NK-92 (cell line): ENCODE data around the gene MT1G.
"Not testable (repeated sequence)": the region's sequence is repeated elsewhere in the genome, so short reads cannot be mapped to it uniquely, and the experiment has no call there.

Source experiments
- DNase-seq: peaks from one replicate; lab custom pipeline; 2025; ENCODE audit not compliant: unreplicated experiment; lab: John Stamatoyannopoulos, UW

Gene MT1G

DNA sequence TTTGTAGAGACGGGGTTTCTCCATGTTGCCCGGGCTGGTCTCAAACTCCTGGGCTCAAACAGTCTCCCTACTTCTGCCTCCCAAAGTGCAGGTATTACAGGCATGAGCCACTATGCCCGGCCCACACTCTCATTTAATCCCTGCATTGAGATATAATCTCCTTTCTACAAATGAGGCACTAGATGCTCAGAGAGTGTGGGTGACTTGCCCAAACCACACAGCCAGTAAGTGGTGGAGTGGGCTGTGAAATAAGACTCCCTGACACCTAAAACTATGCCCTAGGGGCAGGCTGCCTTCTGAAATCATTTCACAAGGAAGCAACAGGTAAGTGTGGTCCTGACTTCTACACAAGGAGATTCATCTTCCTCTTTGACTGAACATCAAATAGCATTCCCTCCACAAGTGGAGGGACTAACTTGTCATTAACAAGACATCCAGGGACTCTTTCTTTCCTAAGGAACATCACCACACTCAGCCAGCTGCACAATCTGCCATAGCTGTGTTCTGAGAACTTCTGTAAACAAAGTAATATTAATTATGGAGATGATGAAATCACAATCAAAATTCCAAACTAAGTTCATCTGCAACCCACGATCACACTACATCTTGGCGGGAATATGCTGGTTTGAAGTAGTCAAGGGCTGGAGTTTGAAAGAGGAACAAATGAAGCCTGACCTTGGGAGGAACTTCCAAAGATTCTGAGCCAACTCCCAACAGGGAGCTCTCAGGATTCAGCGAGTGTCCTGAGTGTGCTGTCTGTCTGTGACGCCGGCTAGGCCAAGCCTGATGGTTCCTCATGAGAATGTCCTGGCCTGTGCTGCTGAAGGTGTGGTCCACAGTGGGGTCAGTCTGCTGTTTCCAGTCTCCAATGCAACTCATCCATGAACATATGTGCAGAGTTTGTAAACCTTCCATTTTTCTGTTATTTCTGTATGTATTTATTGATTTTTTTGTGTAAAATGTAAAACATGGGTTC is 2.3 kb downstream of the MT1G start:
- not testable (repeated sequence) for DNase-seq

DNA sequence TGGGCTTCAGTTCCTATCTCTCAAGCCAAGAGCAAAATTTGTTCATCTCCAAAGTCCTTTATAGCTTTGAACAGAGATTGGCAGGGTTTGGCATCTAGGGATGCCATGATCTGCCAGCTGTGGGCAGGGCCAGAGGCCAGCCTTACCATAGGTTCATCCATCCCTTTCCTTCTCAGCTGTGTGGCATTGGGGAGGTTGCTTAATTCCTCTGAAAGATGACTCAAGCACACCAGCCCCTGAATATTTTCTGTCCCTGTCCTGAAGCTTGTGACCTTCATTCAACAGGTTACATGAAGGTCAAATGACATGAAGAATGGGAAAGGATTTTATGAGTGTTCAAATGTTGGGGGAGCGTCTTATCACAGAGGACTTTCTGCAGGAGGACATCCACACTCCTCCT is 3.4 kb downstream of the MT1G start:
- DNase-seq = no peak

DNA sequence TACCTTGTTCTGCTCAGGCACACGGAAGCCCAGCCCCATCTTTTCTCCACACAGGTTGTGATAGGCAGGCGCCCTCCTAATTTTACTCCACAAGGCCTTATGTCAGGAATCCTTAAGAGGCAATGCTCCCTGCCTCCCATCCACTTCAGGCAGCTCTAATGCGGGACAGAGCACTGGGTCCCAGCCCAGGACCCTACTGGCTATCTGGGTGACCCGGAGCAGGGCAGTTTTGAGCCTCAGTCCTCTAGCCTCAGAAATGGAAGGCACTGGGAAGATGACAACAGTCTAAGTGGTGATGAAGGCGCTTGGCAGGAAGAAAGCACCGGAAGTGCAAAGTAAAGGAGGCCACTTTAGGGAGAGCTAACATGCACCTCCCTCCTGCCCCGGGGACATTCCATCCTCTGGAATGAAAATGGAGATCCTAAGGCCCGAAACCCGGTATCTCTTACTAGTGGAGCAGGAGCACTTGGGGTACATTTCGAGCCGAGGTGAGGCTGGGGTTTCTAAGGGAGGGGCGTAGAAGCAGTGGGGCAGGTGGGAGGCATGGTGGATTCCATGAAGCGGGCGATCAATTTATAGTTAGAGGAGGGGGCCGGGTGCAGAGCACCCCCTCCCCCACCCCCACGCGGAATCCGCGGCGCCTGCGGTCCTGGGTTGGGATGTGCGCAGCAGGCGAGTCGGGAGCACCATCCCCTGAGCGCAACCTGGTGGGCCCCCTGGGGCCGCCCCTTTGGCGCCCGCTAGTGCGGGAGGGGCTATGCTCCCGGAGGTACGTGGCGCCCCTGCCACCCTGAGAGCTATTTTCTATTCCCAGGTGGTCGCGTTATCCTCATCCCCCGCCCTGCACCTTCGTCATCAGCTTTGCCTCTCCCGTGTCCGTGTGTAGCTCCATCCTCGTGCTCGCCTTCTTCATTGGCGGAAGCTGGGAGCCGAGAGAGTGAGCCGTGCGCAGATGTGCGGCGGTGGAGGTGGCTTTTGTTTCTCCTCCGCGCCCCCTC is 5.2 kb downstream of the MT1G start:
- DNase-seq = no peak

DNA sequence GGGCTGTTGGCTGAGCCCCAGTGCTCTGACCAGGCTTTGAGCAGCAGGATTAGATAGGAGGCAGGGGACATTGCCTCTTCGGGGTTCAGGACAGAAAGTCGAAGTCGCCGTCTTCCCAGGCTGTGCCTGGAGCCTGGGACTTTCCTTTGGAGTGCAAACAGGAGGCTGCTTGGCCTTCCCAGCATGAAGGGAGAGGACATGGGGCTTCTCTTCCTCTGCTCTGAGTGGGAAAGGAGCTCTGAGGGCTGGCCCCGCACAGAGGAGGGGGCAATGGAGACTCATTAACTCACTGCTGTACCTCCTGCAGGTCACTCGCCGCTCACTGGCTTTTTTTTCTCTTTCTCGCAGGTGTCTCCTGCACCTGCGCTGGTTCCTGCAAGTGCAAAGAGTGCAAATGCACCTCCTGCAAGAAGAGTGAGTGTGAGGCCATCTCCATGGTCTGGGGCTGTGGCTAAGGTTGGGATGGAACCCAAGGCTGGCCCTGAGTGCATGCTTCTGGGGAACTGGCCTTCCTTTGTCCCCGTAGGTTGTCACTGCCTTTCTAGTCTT is 9.5 kb downstream of the MT1G start:
- no peak for DNase-seq

DNA sequence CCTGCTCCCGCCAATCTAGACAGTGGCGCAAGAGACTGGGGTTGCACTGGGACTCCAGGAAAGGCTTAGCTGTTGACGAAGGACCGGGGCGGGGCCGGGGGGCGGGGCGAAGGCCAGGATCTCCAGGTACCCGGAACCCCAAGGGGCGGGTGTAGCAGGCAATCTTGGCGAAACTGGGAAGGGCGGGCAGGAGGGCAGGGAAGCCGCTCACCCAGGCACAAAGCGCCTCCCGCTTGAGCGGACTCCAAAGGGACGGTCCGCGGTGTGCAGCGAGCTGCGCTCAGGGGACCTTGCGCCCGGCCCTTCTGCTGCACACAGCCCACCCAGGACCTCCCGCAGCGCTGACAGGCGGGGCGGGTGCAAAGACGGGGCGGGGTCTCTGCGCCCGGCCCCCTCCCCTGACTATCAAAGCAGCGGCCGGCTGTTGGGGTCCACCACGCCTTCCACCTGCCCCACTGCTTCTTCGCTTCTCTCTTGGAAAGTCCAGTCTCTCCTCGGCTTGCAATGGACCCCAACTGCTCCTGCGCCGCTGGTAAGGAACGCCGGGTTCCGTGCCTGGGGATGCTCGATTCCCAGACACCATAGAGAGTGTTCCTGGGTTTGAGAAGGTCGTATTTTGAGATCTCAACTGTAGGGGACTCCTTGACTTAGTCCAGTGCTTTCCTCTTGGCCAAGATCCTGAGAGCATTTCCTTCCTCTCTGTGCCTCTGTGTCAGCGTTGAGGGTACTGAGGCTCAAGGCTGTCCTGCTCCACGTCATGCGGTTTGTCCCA is 10.1 kb downstream of the MT1G start, which contains the start of gene MT1F:
Gene MT1F, plus strand, starts transcription at position 405 of the 772 bp plus-strand sequence. Its CDS starts 100 bp downstream, at position 505.
- no peak for DNase-seq

DNA sequence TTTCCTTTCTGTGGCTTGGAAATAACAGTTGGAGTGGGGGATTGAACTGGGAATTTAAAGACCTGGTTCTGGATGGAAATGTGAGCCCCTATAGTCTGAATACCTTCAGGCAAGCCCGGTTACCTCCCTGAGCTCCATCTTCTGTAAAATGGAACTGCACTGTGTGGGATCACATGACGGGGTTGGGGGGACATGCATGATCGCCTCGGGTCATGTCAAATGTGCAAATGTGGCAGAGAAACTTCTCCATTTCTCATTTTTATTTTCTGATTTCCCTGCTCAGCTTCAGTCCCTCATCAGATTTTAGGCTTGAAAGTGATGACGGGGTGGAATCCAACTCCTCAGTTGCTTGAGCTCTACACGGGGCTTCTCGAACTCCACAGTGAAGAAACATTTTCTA is 14.6 kb downstream of the MT1G start:
- no peak for DNase-seq

DNA sequence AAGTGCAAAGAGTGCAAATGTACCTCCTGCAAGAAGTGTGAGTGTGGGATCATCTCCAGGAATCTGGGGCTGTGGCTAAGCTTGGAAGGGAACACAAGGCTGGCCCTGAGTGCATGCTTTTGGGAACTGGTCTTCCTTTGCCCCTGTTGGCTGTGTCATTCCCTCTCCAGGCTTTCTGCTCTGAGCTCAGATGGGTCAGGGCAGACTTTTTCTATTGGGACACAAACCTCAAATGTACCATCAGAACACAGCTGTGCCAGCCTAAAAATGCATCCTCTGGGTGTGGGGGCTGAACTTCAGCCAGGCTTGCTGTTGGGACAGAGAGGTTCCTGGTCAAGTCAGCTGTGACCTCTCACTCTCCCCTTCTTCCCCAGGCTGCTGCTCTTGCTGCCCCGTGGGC is 15.3 kb downstream of the MT1G start:
- no peak for DNase-seq

DNA sequence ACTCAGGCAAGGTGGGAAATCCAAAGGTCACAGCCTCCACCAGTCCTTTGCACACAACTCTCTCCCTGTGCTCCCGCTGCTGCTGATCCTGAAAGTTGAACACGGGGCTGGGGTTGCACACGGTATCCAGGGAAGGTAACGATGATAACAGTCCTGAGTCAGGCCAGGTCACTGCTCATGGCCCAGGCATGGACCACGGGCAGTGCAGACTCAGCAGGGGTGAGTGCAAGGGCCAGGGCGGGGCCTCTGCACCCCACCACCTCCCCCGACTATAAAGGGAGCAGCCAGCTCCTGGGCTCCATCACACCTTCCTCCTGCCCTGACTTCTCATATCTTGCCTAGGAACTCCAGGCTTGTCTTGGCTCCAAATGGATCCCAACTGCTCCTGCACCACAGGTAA is 16.3 kb downstream of the MT1G start, which contains the start of gene MT1B:
Gene MT1B, plus strand, starts transcription at position 301 of the 400 bp plus-strand sequence. Its CDS starts 68 bp downstream, at position 369.
- no peak for DNase-seq

DNA sequence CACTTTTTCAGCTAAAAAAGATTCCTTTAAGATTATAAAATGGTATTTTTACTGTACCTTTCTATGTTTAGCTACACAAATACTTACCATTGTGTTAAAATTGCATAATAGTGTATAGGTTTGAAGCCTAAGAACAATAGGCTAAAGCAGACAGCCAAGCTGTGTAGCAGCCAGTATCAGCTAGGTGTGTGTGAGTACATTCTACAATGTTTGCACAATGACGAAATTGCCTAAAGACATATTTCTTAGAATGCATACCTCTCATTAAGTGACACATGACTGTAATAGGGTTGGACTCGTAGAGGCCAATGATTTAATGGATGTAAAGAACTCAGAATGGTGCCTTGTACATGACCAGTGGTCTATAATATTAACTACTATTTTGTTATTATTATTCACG is 18.0 kb downstream of the MT1G start:
- no peak for DNase-seq

DNA sequence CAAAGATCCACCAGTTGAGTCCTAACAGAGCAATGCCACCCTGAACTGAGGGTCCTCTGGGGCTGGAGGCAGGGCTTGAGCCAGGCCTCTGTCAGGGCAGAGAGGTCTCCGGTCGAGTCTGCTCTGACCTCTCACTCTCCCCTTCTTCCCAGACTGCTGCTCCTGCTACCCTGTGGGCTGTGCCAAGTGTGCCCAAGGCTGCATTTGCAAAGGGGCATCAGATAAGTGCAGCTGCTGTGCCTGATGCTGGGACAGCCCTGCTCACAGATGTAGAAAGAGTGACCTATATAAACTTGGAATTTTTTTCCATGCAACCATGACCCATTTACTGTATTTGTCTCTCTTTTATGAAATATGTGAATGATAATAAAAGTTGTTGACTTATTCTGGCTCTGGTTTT is 18.6 kb downstream of the MT1G start:
- no peak for DNase-seq

DNA sequence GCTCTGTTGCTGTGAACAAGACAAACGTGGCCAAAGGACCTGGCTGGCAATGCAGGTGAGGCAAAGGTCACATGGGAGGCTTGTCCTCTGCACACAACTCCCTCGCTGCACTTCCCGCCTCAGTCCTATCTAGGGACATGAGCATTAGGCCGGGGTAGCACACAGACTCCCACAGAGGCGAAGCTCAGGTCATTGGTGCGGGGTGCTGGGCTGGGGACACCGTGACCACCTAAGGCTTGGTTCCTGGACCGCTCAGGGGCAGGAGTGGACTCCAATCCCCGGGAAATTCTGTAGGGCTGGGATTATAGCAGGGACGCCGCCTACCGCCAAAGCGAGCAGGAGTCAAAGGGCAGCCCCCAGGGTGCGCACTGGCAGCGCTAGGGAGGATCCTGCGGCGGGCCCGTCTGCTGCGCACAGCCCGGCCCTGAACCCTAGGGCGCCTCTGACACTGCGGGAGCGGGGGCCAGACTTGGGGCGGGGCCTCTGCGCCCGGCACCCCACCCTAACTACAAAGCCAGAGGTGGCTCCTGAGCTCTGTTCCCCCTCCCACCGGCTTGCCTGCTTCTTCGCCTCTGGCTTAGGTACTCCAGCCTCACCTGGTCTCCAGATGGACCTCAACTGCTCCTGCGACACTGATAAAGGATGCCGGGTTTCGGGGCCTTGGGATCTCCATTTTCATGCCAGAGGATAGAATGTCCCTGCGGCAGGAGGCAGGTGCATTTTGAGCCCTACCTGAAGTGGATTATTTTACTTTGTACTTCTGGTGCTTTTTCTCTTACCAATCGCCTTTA is 20.0 kb downstream of the MT1G start:
- no peak for DNase-seq

DNA sequence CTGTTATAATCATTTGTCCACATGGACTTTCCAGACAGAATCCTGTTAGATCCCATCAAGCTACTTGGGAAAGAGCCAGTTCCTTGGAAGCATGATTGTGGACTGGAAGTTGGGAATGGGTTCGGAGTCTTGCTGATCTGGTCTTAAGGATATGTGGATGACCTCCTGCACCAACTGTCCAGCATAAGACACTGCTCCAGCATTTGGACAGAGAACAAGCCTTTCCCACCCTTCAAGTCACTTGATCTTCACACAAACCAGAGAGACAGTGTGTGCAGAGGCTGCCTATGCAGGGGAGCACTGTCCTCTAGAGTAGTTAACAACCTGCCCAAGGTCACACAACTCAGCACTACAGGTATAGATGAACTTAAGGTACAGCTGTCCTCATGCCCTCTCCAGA is 22.0 kb downstream of the MT1G start:
- no peak for DNase-seq

DNA sequence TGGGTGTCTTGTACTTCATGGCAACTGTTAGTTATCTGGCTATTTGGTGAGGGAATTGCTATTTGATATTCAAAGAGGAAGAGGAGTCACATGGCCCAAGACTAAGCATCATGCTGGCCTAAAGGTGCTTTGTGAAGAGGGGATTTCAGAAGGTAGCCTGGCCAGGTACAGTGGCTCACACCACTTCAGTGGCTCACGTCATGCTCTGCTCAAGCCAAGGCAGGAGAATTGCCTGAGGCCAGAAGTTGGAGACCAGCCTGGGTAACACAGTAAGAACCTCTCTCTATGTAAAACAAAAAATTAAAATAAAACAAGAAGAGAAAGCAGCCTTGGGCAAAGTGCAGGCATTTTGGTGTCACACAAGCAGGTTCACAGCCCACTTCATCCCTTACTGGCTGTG is 22.6 kb downstream of the MT1G start:
- no peak for DNase-seq

DNA sequence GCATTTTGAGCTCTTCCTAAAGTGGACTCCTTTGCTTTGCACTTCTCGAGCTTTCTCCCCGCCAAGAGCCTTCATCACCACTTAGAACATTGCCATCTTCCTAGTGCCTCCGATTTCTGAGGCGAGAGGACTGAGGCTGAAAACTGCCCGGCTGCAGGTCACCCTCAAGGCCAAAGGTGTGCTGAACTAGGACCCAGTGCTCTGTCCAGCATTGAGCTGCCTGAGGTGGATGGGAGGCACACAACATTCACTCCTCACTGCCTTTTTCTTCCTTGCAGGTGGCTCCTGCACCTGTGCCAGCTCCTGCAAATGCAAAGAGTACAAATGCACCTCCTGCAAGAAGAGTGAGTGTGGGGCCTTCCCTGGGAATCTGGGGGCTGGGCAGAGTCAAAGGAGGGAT is 24.0 kb downstream of the MT1G start:
- no peak for DNase-seq

DNA sequence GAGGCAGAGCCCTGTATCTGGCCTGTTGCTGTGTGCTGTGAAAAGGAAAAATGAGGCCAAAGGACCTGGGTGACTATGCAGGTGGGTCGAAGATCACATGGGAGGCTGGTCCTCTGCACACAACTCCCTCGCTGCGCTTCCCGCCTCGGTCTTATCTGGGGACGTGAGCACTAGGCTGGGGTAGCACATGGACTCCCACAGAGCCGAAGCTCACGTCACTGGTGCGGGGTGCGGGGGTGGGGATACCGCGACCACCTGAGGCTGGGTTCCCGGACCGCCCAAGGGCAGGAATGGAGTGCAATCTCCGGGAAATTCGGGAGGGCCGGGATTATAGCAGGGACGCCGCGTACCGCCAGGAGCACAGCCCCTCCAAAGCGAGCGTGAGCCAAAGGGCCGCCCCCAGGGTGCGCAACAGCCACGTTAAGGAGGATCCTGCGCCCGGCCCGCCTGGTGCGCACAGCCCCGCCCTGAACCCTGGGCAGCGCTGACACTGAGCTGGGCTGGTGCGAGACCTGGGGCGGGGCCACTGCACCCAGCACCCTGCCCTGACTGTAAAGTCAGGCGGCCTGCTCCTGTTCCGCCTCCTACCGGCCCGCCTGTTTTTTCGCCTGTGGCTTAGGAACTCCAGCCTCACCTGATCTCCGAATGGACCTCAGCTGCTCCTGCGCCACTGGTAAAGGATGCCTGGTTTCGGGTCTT is 24.6 kb downstream of the MT1G start:
- no peak for DNase-seq

DNA sequence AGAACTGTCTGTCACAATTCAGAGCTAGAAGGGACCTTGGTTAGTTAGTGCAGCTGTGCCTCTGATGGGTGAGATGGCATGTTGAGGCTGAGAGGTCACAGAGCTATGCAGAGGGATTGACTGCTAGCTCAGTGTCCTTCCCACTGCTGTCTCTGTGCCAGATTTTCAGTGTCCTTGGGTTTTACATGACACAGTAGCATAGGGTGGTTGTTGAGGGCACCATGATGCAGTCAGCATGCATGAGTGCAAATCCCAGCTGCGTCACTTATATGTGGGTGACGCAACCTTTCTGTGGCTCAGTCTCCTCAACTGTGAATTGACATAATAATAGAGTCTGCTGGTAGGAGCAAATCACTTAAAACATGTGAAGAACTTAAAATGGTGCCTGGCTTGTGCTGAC is 26.7 kb downstream of the MT1G start:
- DNase-seq = no peak

DNA sequence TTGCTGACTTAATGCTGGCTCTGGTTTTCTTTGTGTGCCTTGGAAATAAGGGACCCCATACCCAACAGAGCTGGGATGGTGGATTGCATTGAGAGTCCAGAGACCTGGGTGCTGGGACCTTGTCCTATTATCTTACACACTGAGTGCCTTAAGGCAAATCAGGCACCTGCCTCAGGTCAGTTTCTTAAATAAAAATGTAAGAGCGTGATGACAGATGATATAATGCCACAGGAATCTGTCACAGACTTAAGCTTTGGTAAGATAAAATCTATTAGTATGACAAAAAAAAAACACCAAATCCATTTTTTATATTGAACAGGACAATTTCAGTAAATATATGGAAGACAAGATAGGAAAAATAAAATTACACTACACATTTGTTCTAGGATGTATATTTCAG is 27.8 kb downstream of the MT1G start:
- no peak for DNase-seq

DNA sequence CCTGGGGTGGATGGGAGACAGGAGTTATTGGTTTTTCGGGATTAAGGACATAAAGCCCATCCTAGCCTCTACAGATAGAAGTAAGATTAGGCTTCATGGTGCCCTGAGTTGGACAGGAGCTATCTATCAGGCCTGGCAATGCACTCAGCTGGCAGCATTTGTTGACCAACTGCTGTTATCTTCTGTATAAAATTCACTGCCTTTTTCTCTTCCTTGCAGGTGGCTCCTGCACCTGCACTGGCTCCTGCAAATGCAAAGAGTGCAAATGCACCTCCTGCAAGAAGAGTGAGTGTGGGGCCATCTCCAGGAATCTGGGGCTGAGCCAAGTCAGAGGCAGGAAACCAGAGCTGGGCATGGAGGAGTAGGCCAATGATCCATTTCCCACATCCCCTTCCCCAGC is 28.8 kb downstream of the MT1G start:
- DNase-seq = no peak
